Spleen (tissue), 3 donors: Measurements from ENCODE around the gene GREB1L.

ENCODE experiments used
- POLR2A ChIP-seq, 3 donors: fragments of 450-650 bp; IDR thresholded peaks; one replicate each; pipeline ENCODE4 v1.5.1; 2017; ENCODE audit warnings: antibody characterized with exemption in 3 of 3, mild to moderate bottlenecking in 1 of 3
- POLR2AphosphoS5 ChIP-seq, 3 donors: sonication (generic); formaldehyde crosslinking; IDR thresholded peaks; one replicate each; pipeline ENCODE4 v1.5.1; 2017; ENCODE audit warnings: antibody characterized with exemption in 3 of 3

DNA sequence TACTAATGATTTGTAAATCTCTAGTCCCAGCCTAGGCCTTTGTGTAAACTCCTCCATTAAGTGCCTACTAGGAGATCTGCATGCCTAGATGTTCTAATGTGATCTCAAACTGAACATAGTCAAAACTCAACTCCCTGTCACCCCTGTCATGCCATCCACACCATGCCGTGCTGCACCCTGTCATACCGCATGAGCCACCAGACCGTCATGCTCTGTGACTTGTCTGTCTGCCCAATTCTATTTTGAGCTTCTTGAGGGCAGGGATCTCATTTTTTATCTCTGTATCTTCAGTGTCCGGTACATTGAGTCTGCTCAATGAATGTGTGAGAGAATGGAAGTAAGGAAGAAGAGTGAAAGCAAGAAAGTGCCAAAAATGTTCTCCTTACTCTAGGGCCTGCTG is 35.5 kb downstream of the GREB1L start:
- TF ChIP-seq POLR2A (IDR thresholded peaks at IDR 0.05), result no peak
- no peak for TF ChIP-seq POLR2AphosphoS5 (IDR thresholded peaks at IDR 0.05)
